Upper lobe of left lung (tissue), 4 donors: ENCODE results near the gene FOXA3.

Source experiments
- CTCF ChIP-seq, 6 experiments: fragments of 450-650 bp in 4 of 6; fragments of 200-600 bp in 2 of 6; sonication (generic) in 2 of 6; IDR thresholded peaks; one replicate each; pipeline ENCODE4 v1.5.1; 2016 to 2019; ENCODE audit warnings: antibody characterized with exemption in 6 of 6
- POLR2A ChIP-seq, 4 donors: fragments of 450-650 bp; IDR thresholded peaks; one replicate each; pipeline ENCODE4 v1.5.1; 2016 to 2017; ENCODE audit warnings: antibody characterized with exemption in 4 of 4, mild to moderate bottlenecking in 2 of 4

- TF ChIP-seq CTCF (IDR thresholded peaks at IDR 0.05) (no peak), POLR2A (IDR thresholded peaks at IDR 0.05) (no peak)
Measured at GRCh38 chr19:45878043-45878794, 14.1 kb downstream of the FOXA3 start.
